ENCODE measurements around the gene RASA4B. TPM values are rescaled to one million over a fixed set of nuclear protein-coding genes. Genes with fewer than 3 reads are reported as not detected.

RASA4B gene
- polyA plus RNA-seq, 1 experiment: 15.0 TPM

- peaks cover 15% of the 10 kb centered on the region for H3K36me3 ChIP-seq (ENCODE audit: control insufficient read depth, insufficient read depth, low read length)
- ChIA-PET CTCF (interaction anchor here (0.6 to 1.1 kb wide), 2 partner anchors 12 to 17 kb away, joined by 3 to 4 read pairs; partner anchors contain the start of gene ORAI2), POLR2A (no interaction called here)
- no peak for DNase-seq (ENCODE audit: low read depth)
- no peak overlapping the region for H3K4me3 ChIP-seq (ENCODE audit: low read depth, low read length)
- TF ChIP-seq CTCF (IDR thresholded peaks at IDR 0.05; ENCODE audit: insufficient read depth, low read depth, low read length): 0 out of 2 replicates have a peak, but pooled peaks have one; percentile 9
- no peaks in the 10 kb centered on the region for H3K27me3 ChIP-seq (ENCODE audit: control insufficient read depth, insufficient read depth, low read length)
These were observed 67.3 kb downstream of the RASA4B start for GRCh38 chr7:102450242-102450641.

GRCh38 chr7:102449136-102449535 lies 68.4 kb downstream of the RASA4B start:
- Histone ChIP-seq H3K27me3 (ENCODE audit: control insufficient read depth, insufficient read depth, low read length) (no peaks in the 10 kb centered on the region), H3K36me3 (ENCODE audit: control insufficient read depth, insufficient read depth, low read length) (peaks cover 17% of the 10 kb centered on the region), H3K4me3 (ENCODE audit: low read depth, low read length) (no peak overlapping the region)
- POLR2A ChIA-PET: no interaction called here
- TF ChIP-seq CTCF (IDR thresholded peaks at IDR 0.05; ENCODE audit: insufficient read depth, low read depth, low read length): no peak
- no peak for DNase-seq (ENCODE audit: low read depth)
- CTCF ChIA-PET: no interaction called here

GRCh38 chr7:102447311-102447710 lies 70.3 kb downstream of the RASA4B start:
- no peak for DNase-seq (ENCODE audit: low read depth)
- no peaks in the 10 kb centered on the region for H3K27me3 ChIP-seq (ENCODE audit: control insufficient read depth, insufficient read depth, low read length)
- H3K4me3 ChIP-seq (ENCODE audit: low read depth, low read length): no peak overlapping the region
- no peak for TF ChIP-seq CTCF (IDR thresholded peaks at IDR 0.05; ENCODE audit: insufficient read depth, low read depth, low read length)
- POLR2A ChIA-PET: no interaction called here
- CTCF ChIA-PET: no interaction called here
- peaks cover 17% of the 10 kb centered on the region for H3K36me3 ChIP-seq (ENCODE audit: control insufficient read depth, insufficient read depth, low read length)

GRCh38 chr7:102446387-102447156 lies 71.0 kb downstream of the RASA4B start:
- POLR2A ChIA-PET: no interaction called here
- no peak for TF ChIP-seq CTCF (IDR thresholded peaks at IDR 0.05; ENCODE audit: insufficient read depth, low read depth, low read length)
- no peak for DNase-seq (ENCODE audit: low read depth)
- H3K36me3 ChIP-seq (ENCODE audit: control insufficient read depth, insufficient read depth, low read length): peaks cover 18% of the 10 kb centered on the region
- H3K4me3 ChIP-seq (ENCODE audit: low read depth, low read length): no peak overlapping the region
- CTCF ChIA-PET: no interaction called here
- no peaks in the 10 kb centered on the region for H3K27me3 ChIP-seq (ENCODE audit: control insufficient read depth, insufficient read depth, low read length)

- DNase-seq (ENCODE audit: low read depth): no peak
- ChIA-PET POLR2A (no interaction called here), CTCF (interaction anchor here (0.6 kb wide), 1 partner anchor 1740 kb away, joined by 3 read pairs; no protein-coding TSS in a partner anchor)
- Histone ChIP-seq H3K4me3 (ENCODE audit: low read depth, low read length) (no peak overlapping the region), H3K36me3 (ENCODE audit: control insufficient read depth, insufficient read depth, low read length) (peaks cover 18% of the 10 kb centered on the region), H3K27me3 (ENCODE audit: control insufficient read depth, insufficient read depth, low read length) (no peaks in the 10 kb centered on the region)
- no peak for TF ChIP-seq CTCF (IDR thresholded peaks at IDR 0.05; ENCODE audit: insufficient read depth, low read depth, low read length)
These were observed 71.9 kb downstream of the RASA4B start for GRCh38 chr7:102445674-102446071.

All from BJ (cell line).